ENCODE results near the gene HID1.
A peak's percentile ranks its signal among the peaks of the same experiment; 100 is the strongest.

Gene HID1

GRCh38 chr17:74950207-74950606 is 22.4 kb downstream of the HID1 start:
- no peak for DNase-seq (ENCODE audit: low read depth)

DNA sequence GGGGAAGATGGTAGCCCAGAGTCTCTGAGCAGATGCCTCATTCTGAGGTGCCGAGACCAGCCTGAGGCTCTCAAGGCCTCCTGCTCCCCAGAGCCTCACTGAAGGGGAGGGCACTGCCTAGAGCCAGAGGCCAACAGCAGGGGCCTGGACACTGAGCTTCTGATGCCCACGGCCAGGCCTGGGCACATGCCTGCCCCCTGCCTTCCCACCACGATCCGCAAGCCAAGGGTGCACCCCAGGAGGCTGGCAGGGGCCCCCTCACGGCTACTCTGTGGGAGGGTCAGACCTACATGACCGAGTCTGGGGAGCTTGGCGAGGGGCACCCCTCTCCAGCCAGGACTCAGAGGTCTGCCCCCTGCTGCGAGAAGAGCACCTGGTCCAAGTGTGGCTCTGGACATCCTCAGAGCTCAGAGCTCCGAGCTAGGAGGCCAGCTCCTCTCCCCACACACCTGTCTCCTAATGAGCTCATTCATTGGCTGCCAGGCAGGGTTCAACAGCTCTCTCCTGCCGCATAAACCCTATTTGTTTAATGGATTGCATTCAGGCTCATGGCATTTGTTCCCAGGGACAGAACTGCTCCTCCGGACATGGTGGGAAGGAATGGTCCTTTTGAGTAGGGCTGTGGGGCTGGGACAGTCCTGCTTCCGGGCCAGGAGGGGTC is 23.0 kb downstream of the HID1 start:
- no peak for DNase-seq (ENCODE audit: low read depth)

DNA sequence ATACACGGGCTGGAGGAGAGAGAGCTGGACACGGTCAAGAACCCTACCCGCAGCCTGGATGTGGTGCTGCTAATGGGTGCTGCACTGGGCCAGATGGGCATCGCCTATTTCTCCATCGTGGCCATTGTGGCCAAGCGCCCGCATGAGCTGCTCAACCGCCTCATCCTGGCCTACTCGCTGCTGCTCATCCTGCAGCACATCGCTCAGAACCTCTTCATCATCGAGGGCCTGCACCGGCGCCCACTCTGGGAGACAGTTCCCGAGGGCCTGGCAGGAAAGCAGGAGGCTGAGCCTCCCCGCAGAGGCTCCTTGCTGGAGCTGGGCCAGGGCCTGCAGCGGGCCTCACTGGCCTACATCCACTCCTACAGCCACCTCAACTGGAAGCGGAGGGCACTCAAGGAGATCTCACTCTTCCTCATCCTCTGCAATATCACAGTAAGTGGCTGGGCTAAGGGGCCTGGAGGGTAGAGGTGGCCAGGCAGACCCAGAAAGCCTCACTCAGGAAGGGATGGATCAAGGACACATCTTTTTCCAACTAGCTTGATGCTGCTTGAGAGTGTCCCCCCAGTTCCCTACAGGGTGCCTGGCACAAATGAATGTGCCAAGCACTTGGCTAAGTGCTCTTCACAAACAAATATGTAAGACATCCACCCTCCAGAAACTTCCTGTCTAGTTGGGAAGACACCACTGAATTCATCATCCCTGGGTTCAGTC is 25.4 kb downstream of the HID1 start:
- DNase-seq (ENCODE audit: low read depth), result no peak

GRCh38 chr17:74946641-74947040 is 25.9 kb downstream of the HID1 start:
- no peak for DNase-seq (ENCODE audit: low read depth)

DNA sequence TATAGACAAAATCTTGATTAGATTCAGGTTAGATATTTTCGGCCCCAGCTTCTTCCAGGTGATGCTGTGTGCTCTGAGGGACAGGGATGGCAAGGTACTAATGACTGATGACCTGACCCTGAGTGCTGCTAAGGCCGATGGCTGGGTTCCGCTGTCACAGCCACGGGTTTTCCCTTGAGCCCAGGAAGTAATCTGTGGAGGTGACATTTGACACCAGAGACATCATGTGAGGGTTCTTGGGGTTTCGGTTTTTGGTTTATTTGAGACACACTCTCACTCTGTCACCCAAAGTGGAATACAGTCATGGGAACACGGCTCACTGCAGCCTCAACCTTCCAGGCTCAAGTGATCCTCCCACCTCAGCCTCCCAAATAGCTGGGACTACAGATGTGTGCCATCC is 27.0 kb downstream of the HID1 start:
- no peak for DNase-seq (ENCODE audit: low read depth)

DNA sequence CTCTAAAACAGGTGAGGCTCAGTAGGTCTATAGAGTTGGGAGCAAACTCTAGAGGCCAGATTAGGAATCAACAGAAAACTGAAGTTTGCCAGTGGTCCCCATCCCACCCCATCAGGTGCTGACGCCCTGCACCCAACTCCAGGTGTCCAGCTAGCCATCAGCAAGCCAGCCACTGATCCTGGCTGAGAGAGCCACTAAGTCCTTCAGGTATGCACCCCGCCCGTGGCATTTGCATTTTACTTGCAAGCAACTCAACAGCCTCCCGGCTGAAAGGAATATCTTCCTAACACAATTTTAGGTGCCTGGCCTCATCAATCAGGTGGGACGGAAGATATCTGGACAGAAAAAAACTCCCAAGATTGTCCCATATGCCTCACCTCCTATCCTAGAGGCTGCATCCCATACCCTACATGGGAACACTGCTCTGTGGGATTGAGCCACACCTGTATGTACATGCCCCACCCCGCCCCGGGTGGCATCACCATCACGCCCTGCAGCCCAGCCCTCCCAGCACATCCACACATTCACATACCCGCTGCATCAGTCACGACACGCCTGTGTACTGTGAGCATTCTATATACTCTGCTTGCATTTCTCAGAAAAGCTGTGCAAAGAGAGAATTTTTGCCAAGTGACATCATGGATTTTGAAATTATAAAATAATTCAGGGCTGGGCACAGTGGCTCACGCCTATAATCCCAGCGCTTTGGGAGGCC is 28.6 kb downstream of the HID1 start:
- DNase-seq (ENCODE audit: low read depth), result peak; percentile 18

DNA sequence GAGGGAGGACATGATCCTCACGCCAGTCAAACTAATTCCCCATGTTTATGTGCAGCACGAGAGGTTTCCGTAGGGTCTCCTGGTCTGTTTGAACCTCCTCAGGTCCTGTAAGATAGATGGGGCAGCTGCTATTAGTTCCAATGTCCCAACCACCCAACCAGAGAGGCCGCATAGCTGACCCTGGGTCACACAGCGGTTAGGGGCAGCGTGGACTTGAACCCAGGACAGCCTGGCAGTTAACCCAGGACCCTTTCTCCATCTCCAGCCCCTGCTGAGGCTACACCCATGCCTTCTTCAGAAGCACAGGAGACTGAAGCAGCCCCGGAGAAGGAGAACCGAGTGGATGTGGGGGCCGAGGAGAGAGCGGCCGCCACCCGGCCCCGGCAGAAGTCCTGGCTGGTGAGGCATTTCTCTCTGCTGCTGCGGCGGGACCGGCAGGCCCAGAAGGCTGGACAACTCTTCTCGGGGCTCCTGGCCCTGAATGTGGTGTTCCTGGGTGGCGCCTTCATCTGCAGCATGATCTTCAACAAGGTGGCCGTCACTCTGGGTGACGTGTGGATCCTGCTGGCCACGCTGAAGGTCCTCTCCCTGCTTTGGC is 31.3 kb downstream of the HID1 start:
- no peak for DNase-seq (ENCODE audit: low read depth)

DNA sequence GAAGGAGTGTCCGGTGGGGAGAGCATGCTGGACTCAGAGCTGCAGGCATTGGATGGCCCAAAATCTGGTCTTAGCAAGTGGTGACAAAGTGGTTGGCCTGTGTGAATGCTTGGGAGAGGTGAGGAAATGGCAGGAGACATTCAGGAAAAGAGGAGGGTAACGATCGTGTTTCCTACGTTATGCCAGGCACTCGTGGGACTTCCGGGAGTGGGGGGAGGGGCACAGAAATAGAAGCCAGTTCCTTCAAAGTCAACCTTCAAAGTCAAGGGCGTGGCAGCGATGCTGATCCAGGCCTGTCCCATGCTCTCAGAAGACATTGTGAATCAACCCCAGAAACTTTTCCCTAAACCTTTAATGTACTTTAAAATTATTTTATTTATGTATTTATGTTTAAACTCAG is 33.0 kb downstream of the HID1 start:
- DNase-seq (ENCODE audit: low read depth), result no peak

- no peak for DNase-seq (ENCODE audit: low read depth)
These were observed 34.2 kb downstream of the HID1 start for GRCh38 chr17:74938194-74938950.

DNA sequence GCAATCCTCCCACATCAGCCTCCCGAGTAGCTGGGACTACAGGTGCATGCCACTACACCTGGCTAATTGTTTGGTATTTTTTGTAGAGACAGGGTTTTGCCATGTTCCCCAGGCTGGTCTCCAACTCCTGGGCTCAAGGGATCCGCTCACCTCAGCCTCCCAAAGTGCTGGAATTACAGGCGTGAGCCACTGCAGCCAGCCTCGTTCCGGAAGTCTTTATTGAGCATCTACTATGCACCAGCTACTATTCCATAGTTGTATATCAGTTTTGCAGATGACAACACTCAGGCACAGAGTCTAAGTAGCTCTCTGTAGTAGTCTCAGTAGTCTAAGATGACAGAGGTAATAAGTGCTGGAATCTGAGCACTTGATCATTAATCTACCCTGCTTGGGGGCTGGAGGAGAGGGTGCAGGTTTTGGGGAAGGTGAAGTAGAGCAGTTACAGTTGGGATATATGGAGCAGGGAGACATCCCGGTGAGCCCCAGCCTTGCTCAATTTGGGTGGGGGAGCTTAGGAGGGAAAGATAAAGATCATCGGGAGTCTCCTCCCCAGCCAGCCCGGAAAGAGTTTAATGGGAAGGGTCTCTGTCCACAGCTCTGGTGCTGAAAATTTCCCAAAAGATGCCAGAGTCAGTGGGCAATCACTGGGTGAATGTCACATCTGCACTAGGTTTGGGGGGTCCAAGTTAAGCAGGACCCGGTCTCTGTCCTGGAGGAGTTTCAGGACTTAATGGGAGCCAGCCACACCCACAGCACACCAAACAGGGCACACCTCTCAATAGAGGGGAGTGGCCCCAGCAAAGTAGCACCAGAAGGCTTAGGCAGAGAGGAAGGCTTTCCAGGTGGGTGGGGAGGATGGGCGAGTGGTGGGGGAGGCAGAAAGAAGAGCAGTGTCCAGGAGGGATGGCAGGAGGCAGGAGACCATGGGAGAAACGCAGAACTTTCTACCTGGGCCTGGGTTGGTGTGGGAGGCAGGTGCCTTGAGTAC is 35.2 kb downstream of the HID1 start:
- DNase-seq (ENCODE audit: low read depth), result no peak

GRCh38 chr17:74936470-74936799 is 36.1 kb downstream of the HID1 start:
- DNase-seq (ENCODE audit: low read depth), result no peak

DNA sequence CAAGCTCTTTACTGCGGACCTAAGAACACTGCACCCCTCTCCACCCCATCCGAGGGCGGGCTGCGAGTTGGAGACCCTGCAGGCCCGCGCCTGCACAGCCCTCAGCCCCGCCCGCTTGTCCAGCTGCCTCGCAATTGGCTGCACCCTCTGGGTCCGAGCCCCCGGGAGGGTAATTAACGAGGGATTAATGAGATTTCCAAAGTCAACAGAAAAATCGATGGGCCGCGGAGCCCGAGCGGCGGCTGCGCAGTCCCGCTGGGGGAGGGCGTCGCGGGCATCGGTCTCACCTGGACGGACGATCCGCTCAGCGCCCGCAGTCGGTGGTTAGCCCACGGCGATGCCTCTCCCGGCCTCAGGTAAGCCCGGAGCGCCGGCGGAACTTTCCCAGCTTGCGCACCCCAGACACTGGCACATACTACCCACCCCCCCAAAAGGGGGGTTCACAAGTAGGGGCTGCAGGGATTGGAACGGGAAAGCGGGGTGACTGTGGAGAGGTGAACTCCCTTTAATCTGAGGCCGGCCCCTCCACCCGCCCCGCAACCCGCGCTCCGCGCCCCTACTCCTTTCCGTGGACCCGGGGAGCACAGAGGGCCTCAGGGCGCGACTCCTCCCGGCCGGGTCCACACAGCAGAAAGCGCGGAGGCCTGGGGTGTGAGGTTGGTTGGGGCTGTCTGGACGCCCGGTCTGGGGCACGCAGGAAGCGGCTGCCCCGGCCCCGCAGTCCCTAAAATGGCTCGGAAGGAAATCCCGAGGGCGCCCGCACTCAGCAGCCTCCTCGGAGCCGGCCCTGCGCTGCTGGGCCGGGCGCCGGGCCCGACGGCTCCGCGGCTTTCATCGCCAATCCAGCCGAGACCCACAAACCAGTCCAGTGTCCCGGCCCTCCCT is 36.7 kb downstream of the HID1 start, which contains the start of gene OTOP3:
Gene OTOP3, plus strand, starts transcription at position 314 of the 885 bp plus-strand sequence. Its CDS starts 24 bp downstream, at position 338.
- no peak for DNase-seq (ENCODE audit: low read depth)

- no peak for DNase-seq (ENCODE audit: low read depth)
These were observed 37.5 kb downstream of the HID1 start for GRCh38 chr17:74935048-74935447.

DNA sequence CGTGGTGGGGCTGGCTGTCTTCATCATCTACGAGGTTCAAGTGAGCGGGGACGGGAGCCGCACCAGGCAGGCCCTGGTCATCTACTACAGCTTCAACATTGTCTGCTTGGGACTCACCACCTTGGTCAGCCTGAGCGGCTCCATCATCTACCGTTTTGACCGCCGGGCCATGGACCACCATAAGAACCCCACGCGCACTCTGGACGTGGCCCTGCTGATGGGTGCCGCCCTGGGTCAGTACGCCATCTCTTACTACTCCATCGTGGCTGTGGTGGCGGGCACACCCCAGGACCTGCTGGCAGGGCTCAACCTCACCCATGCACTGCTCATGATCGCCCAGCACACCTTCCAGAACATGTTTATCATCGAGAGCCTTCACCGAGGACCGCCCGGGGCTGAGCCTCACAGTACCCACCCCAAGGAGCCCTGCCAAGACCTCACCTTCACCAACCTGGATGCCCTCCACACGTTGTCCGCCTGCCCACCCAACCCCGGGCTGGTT is 42.0 kb downstream of the HID1 start:
- no peak for DNase-seq (ENCODE audit: low read depth)

GRCh38 chr17:74928786-74929185 is 43.8 kb downstream of the HID1 start:
- no peak for DNase-seq (ENCODE audit: low read depth)

DNA sequence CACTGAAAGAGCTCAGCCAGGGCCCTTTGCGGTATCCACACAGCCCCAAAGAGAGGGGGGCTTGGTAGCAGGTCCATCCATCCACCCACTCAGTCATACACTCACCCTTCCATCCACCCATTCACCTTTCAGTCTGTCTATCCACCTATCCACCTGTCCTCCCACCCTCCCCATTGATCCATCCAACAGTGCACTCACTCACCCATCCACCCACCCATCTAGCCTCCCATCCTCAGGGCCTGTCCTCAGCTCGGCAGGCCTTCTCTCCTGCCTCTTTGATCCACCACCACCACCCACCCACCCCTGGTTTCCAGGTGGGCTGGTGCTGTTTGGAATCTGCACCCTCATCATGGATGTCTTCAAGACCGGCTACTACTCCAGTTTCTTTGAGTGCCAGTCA is 47.3 kb downstream of the HID1 start:
- DNase-seq (ENCODE audit: low read depth), result no peak

- no peak for DNase-seq (ENCODE audit: low read depth)
These were observed 48.2 kb downstream of the HID1 start, which contains the start of gene OTOP2 for GRCh38 chr17:74924250-74924948. OTOP2 (plus strand) TSS chr17:74924273; CDS start chr17:74924633, 360 bp downstream.

GRCh38 chr17:74923538-74924249 is 48.9 kb downstream of the HID1 start:
- DNase-seq (ENCODE audit: low read depth), result peak; percentile 31

Measured in iris pigment epithelial cell (primary cell).